ENCODE results near the gene ANKRD13D. TPM values are rescaled to one million over a fixed set of nuclear protein-coding genes. Genes with fewer than 3 reads are reported as not detected.

ANKRD13D gene
- total and polyA plus RNA-seq, 2 experiments from 2014 or later = 20.3 to 30.8 TPM

DNA sequence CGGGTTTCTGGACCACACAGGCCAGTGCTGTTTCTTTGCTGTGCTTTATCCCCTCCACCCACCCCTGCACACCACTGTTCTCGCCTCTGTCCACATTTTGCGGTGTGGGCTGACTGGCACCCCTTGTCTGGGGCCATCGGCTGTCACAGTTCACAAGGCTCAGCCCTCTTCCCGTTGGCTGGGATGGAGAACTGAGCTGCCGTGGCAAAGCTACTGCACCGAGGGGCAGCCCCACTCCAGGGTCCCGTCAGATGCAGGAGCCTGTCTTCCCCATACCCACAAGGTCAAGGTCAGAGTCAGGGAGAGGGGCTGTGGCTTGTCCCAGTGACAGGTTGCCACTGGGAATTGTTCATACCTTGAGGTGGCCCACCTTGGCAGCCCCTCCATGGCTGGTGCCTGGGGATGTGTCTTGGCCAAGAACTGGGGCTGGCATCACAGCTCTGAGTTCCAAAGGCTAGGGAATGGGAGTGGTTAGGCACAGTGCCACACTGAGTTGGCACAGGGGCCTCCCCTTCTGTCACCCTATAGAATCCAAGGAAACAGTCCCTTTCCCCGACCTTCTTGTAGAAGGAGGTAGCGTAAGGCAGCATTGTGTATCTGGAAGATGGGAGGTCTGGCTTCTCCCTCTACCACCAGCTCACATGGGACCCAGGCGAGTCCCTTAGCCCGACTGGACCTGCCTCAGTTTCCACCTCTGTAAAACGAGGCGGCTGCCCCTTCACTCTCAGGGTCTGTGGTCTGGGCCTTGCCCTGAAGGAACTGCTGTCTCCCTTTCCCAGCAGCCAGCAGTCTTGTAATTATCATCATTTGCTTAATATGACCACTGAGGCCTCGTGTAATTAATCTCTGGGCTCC is 19.5 kb upstream of the ANKRD13D start:
- Histone ChIP-seq H3K4me2 (peak overlapping the region; percentile 78), H3K27ac (ENCODE audit: low read depth) (peak overlapping the region; percentile 72), H4K20me1 (replicated peaks; ENCODE audit: insufficient read depth) (peaks cover 17% of the 10 kb centered on the region; the same call in 1 of the 2 replicates), H3K9me2 (ENCODE audit: insufficient read depth) (no peaks in the 10 kb centered on the region), H3K4me3 (peak overlapping the region; percentile 44; the same call in 1 of the 2 replicates), H2AFZ (no peak overlapping the region), H3F3A (replicated peaks; ENCODE audit: low read depth) (peaks cover 18% of the 10 kb centered on the region), H3K4me1 (ENCODE audit: insufficient read depth) (peaks cover 23% of the 10 kb centered on the region), H3K79me2 (replicated peaks; ENCODE audit: insufficient read depth) (peaks cover 74% of the 10 kb centered on the region), H3K36me3 (ENCODE audit: insufficient read depth) (peaks cover 3% of the 10 kb centered on the region; the same call in 1 of the 2 replicates), H3K27me3 (ENCODE audit: insufficient read depth) (no peaks in the 10 kb centered on the region)
- no peaks in the 10 kb centered on the region for H3K9me3 Mint-ChIP-seq
- peaks cover 15% of the 10 kb centered on the region; the same call in 2 of the 3 replicates for H3K36me3 Mint-ChIP-seq (ENCODE audit: low read depth)
- peaks cover 16% of the 10 kb centered on the region for H3K27me3 Mint-ChIP-seq (ENCODE audit: insufficient read depth, low read depth, poor library complexity)
- no peak for ATAC-seq
- DNase-seq (ENCODE audit: low spot score) = no peak
- peaks cover 52% of the 10 kb centered on the region for H3K4me1 Mint-ChIP-seq
- peak overlapping the region; percentile 74 for H3K27ac Mint-ChIP-seq
- H3K4me3 Mint-ChIP-seq = peak overlapping the region; percentile 61
- TF ChIP-seq STAT1 (IDR thresholded peaks at IDR 0.05; ENCODE audit: unreplicated experiment) (no peak), NANOG (IDR thresholded peaks at IDR 0.05; ENCODE audit: borderline replicate concordance) (no peak), ZNF114 (CRISPR knock-in tag; IDR thresholded peaks at IDR 0.05) (no peak), EZH2 (IDR thresholded peaks at IDR 0.05; ENCODE audit: low read depth, unreplicated experiment) (no peak), ZNF331 (CRISPR knock-in tag; IDR thresholded peaks at IDR 0.05; ENCODE audit: low read depth) (no peak), CREB1 (CRISPR knock-in tag; IDR thresholded peaks at IDR 0.05; ENCODE audit: low read depth) (no peak), POLR2AphosphoS5 (IDR thresholded peaks at IDR 0.05; ENCODE audit: low read depth) (no peak), EZH2phosphoT487 (IDR thresholded peaks at IDR 0.05; ENCODE audit: unreplicated experiment) (no peak), JUNB (IDR thresholded peaks at IDR 0.05; ENCODE audit: unreplicated experiment) (no peak)
- TF ChIP-seq, protein P1, sequence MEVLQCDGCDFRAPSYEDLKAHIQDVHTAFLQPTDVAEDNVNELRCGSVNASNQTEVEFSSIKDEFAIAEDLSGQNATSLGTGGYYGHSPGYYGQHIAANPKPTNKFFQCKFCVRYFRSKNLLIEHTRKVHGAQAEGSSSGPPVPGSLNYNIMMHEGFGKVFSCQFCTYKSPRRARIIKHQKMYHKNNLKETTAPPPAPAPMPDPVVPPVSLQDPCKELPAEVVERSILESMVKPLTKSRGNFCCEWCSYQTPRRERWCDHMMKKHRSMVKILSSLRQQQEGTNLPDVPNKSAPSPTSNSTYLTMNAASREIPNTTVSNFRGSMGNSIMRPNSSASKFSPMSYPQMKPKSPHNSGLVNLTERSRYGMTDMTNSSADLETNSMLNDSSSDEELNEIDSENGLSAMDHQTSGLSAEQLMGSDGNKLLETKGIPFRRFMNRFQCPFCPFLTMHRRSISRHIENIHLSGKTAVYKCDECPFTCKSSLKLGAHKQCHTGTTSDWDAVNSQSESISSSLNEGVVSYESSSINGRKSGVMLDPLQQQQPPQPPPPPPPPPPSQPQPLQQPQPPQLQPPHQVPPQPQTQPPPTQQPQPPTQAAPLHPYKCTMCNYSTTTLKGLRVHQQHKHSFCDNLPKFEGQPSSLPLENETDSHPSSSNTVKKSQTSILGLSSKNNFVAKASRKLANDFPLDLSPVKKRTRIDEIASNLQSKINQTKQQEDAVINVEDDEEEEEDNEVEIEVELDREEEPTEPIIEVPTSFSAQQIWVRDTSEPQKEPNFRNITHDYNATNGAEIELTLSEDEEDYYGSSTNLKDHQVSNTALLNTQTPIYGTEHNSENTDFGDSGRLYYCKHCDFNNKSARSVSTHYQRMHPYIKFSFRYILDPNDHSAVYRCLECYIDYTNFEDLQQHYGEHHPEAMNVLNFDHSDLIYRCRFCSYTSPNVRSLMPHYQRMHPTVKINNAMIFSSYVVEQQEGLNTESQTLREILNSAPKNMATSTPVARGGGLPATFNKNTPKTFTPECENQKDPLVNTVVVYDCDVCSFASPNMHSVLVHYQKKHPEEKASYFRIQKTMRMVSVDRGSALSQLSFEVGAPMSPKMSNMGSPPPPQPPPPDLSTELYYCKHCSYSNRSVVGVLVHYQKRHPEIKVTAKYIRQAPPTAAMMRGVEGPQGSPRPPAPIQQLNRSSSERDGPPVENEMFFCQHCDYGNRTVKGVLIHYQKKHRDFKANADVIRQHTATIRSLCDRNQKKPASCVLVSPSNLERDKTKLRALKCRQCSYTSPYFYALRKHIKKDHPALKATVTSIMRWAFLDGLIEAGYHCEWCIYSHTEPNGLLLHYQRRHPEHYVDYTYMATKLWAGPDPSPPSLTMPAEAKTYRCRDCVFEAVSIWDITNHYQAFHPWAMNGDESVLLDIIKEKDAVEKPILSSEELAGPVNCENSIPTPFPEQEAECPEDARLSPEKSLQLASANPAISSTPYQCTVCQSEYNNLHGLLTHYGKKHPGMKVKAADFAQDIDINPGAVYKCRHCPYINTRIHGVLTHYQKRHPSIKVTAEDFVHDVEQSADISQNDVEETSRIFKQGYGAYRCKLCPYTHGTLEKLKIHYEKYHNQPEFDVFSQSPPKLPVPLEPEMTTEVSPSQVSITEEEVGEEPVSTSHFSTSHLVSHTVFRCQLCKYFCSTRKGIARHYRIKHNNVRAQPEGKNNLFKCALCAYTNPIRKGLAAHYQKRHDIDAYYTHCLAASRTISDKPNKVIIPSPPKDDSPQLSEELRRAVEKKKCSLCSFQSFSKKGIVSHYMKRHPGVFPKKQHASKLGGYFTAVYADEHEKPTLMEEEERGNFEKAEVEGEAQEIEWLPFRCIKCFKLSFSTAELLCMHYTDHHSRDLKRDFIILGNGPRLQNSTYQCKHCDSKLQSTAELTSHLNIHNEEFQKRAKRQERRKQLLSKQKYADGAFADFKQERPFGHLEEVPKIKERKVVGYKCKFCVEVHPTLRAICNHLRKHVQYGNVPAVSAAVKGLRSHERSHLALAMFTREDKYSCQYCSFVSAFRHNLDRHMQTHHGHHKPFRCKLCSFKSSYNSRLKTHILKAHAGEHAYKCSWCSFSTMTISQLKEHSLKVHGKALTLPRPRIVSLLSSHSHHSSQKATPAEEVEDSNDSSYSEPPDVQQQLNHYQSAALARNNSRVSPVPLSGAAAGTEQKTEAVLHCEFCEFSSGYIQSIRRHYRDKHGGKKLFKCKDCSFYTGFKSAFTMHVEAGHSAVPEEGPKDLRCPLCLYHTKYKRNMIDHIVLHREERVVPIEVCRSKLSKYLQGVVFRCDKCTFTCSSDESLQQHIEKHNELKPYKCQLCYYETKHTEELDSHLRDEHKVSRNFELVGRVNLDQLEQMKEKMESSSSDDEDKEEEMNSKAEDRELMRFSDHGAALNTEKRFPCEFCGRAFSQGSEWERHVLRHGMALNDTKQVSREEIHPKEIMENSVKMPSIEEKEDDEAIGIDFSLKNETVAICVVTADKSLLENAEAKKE (CRISPR knock-in tag; IDR thresholded peaks at IDR 0.05) = no peak
- TF ChIP-seq, protein P2, sequence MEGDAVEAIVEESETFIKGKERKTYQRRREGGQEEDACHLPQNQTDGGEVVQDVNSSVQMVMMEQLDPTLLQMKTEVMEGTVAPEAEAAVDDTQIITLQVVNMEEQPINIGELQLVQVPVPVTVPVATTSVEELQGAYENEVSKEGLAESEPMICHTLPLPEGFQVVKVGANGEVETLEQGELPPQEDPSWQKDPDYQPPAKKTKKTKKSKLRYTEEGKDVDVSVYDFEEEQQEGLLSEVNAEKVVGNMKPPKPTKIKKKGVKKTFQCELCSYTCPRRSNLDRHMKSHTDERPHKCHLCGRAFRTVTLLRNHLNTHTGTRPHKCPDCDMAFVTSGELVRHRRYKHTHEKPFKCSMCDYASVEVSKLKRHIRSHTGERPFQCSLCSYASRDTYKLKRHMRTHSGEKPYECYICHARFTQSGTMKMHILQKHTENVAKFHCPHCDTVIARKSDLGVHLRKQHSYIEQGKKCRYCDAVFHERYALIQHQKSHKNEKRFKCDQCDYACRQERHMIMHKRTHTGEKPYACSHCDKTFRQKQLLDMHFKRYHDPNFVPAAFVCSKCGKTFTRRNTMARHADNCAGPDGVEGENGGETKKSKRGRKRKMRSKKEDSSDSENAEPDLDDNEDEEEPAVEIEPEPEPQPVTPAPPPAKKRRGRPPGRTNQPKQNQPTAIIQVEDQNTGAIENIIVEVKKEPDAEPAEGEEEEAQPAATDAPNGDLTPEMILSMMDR (conservative IDR thresholded peaks at IDR 0.05; ENCODE audit: low read depth in 2 of 2) = no peak
- TF ChIP-seq, protein P3, sequence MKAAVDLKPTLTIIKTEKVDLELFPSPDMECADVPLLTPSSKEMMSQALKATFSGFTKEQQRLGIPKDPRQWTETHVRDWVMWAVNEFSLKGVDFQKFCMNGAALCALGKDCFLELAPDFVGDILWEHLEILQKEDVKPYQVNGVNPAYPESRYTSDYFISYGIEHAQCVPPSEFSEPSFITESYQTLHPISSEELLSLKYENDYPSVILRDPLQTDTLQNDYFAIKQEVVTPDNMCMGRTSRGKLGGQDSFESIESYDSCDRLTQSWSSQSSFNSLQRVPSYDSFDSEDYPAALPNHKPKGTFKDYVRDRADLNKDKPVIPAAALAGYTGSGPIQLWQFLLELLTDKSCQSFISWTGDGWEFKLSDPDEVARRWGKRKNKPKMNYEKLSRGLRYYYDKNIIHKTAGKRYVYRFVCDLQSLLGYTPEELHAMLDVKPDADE (IDR thresholded peaks at IDR 0.05) = no peak
- TF ChIP-seq, protein P4, sequence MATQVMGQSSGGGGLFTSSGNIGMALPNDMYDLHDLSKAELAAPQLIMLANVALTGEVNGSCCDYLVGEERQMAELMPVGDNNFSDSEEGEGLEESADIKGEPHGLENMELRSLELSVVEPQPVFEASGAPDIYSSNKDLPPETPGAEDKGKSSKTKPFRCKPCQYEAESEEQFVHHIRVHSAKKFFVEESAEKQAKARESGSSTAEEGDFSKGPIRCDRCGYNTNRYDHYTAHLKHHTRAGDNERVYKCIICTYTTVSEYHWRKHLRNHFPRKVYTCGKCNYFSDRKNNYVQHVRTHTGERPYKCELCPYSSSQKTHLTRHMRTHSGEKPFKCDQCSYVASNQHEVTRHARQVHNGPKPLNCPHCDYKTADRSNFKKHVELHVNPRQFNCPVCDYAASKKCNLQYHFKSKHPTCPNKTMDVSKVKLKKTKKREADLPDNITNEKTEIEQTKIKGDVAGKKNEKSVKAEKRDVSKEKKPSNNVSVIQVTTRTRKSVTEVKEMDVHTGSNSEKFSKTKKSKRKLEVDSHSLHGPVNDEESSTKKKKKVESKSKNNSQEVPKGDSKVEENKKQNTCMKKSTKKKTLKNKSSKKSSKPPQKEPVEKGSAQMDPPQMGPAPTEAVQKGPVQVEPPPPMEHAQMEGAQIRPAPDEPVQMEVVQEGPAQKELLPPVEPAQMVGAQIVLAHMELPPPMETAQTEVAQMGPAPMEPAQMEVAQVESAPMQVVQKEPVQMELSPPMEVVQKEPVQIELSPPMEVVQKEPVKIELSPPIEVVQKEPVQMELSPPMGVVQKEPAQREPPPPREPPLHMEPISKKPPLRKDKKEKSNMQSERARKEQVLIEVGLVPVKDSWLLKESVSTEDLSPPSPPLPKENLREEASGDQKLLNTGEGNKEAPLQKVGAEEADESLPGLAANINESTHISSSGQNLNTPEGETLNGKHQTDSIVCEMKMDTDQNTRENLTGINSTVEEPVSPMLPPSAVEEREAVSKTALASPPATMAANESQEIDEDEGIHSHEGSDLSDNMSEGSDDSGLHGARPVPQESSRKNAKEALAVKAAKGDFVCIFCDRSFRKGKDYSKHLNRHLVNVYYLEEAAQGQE (IDR thresholded peaks at IDR 0.05; ENCODE audit: unreplicated experiment) = no peak
